T-helper 22 cell (primary cell): ENCODE data around the gene GNPAT.

ENCODE experiments used
- DNase-seq: peaks from one replicate; pipeline ENCODE4 v3.0.0-alpha.2; 2020; ENCODE audit warnings: low read depth

Gene GNPAT

DNA sequence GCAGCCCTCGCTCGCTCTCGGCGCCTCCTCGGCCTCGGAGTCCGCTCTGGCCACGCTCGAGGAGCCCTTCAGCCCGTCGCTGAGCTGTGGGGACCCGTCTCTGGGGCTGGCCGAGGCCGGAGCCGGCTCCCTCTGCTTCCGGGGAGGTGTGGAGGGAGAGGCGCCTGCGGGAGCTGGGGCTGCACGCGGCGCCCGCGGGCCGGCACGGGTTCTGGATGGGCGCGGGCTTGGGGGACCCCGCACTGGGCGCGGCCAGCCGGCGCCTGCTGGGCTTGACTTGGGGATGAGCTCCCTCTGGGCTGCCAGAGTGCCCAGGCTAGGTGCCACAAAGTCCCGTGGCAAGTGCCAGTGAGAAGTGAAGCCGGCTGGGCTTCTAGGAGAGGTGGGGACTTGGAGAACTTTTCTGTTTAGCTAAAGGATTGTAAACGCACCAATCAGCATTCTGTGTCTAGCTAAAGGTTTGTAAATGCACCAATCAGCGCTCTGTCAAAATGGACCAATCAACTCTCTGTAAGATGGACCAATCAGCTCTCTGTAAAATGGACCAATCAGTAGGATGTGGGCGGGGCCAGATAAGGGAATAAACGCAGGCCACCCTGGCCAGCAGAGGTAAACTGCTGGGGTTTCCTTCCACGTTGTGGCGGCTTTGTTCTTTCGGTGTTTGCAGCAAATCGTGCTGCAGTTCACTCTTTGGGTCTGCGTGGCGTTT, 76.4 kb downstream of the GNPAT start:
- DNase-seq, result no peak

DNA sequence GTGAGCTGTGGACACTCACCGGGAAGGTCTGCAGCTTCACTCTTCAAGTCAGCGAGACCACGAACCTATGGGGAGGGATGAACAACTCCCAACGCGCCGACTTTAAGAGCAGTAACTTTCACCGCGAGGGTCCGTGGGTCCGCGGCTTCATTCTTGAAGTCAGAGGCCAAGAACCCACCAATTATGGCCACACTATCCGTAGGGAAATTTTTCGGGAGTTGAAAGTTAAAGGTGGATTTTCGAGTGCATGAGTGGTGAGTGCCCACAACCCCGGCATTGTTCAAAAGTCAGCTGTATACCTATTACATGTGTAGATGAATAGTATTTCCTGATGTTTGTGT, 77.0 kb downstream of the GNPAT start:
- no peak for DNase-seq

DNA sequence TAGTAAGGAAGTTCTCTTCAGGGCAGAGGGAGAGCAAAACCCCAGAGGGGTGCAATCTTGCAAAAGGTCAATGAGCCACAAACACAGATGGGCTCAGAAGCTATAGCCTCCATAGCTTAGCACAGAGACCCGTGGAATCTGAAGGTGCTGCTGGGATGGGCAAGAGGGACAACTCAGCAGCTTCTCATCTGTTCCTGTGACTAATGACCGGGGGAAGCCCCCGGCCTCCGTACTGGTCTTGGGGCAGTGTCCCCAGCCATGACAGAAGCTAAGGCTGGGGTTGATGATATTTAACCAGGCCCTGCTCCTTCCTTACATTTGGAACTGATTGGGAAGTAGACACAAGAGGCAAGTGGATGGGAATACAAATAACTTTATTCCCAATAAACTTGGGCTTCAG, 77.6 kb downstream of the GNPAT start:
- no peak for DNase-seq

DNA sequence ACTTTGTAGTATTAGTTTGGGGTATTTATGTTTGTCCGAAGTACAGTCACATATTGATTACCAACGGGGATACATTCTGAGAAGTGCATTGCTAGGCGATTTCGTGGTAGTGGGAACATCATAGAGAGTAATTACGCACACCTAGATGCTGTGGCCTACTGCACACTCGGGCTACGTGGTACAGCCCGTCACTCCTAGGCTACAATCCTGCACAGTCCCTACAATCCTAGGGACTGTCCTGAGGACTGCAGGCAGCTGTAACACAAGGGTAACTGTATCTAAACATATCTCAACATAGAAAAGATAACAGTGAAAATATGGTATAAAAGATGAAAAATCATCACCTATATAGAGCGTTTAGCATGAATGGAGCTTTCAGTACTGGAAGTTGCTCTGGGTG, 78.1 kb downstream of the GNPAT start:
- DNase-seq, result no peak

DNA sequence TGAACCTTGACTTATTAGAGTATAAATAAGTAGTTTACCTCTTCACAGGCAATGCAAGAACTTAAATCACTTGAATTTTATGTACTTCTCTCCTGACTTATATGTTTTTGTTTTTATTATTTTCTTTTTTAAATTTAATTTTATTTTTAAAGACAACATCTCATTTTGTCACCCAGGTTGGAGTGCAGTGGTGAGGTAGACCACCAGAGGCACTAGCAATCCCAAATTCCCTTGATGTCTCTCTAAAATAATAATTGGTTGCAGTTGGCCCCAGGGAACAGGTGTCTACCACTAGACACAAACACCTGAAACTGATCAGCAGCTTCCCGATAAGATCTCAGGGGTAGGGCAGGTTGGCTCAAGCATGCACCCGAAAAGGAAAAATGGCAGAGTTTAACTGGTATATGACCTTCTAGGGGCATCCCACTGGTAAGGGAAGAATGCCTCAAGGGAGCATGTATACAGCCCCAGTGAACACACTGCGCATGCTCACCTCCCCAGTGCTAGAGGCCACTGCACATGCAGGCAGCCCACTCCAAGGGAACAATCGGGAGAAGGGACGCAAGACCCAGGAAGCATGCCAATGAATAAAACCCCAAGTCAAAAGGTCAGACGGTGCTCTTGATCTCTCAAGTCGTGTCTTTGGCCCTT, 82.0 kb downstream of the GNPAT start:
- DNase-seq, result no peak

DNA sequence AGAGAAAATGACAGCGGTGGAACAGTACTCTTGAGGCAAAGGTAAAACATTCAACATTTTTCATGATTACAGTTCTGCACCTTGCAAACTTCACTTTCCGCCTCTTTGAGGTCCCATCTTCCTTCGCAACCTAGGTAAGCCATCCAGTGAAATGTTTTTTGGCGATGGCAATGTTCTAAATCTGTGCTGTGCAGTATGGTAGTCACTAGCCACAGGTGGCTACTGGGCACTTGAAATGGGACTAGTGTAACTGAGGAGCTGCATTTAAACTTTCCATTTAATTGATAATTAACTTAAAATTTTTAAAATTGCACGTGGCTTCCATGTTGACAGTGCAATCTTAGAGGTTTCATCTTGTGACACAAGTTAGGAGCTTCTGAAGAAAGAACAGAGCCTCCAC, 83.6 kb downstream of the GNPAT start:
- DNase-seq, result no peak

DNA sequence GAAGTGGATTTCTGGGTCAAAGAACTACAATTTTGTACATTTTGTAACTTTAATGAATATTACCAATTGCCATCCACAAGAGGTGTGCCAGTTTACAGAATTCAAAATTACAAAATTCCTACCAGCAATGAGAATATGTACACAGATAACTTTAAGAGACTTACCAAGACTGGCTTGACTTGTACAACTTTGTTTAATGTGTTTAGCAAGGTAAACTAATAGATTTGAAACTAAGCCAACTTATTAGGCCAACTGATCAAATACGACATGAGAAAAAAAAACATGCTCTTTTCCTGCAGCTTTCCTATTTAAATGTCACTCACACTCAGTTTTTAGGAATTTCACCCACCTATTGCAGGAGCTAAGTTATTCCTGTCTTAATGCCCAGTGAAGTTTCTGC, 85.2 kb downstream of the GNPAT start:
- no peak for DNase-seq
